Naive thymus-derived CD4-positive, alpha-beta T cell (primary cell): ENCODE data around the gene PEX26. TPM values are rescaled to one million over a fixed set of nuclear protein-coding genes. Genes with fewer than 3 reads are reported as not detected.

Source experiments
- ATAC-seq: fragments of 150-1000 bp; cut with Tn5 transposase; 2 replicates; pipeline ENCODE4 v1.10.0; 2021; ENCODE audit warnings: mild to moderate bottlenecking, moderate library complexity
- CTCF ChIA-PET: fragments of 350-600 bp; sonication (Branson Sonifier 250); formaldehyde crosslinking; loops from one replicate; lab custom pipeline; 2021; ENCODE audit warnings: antibody characterized with exemption; lab: Charles Lee
- POLR2A ChIA-PET: fragments of 350-600 bp; sonication (Branson Sonifier 250); formaldehyde crosslinking; loops from one replicate; lab custom pipeline; 2021; ENCODE audit warnings: antibody characterized with exemption, inconsistent platforms; lab: Charles Lee
- DNase-seq, 9 donors: peaks; one replicate each; pipeline versions ENCODE4 v3.0.0 to v3.0.0-alpha.2; 2020 to 2022; ENCODE audit warnings: mixed read lengths in 1 of 9
- H3K27ac ChIP-seq: one replicate; pipeline ENCODE4 v1.7.0; 2013; ENCODE audit warnings: mild to moderate bottlenecking, low read depth, low read length, moderate library complexity
- H3K27me3 ChIP-seq, 2 donors: one replicate each; pipeline ENCODE4 v1.7.0; 2013; ENCODE audit warnings: low read length in 2 of 2, mild to moderate bottlenecking in 2 of 2, moderate library complexity in 2 of 2; ENCODE audit not compliant: control insufficient read depth in 2 of 2, insufficient read depth in 2 of 2
- H3K36me3 ChIP-seq, 3 experiments: 1 replicate in 2 of 3; 2 replicates in 1 of 3; pipeline ENCODE4 v1.7.0; 2013; ENCODE audit warnings: low read length in 3 of 3, mild to moderate bottlenecking in 3 of 3, moderate library complexity in 1 of 3; ENCODE audit not compliant: insufficient read depth in 3 of 3, control insufficient read depth in 2 of 3
- H3K4me1 ChIP-seq, 2 donors: one replicate each; pipeline ENCODE4 v1.7.0; 2013; ENCODE audit warnings: low read length in 2 of 2, mild to moderate bottlenecking in 2 of 2, moderate library complexity in 1 of 2; ENCODE audit not compliant: control insufficient read depth in 2 of 2, insufficient read depth in 2 of 2
- H3K4me3 ChIP-seq: 2 replicates; pipeline ENCODE4 v1.7.0; 2013; ENCODE audit warnings: mild to moderate bottlenecking, low read length
- H3K9me3 ChIP-seq, 3 experiments: 1 replicate in 2 of 3; 2 replicates in 1 of 3; pipeline ENCODE4 v1.7.0; 2013; ENCODE audit warnings: low read length in 3 of 3; ENCODE audit not compliant: control insufficient read depth in 2 of 3
- H3K27ac Mint-ChIP-seq, 9 donors: one replicate each; pipeline ENCODE4 v1.8.0; 2020 to 2022; ENCODE audit warnings: mixed read lengths in 9 of 9, mild to moderate bottlenecking in 8 of 9, moderate library complexity in 5 of 9, inconsistent platforms in 2 of 9
- H3K27me3 Mint-ChIP-seq, 5 donors: one replicate each; pipeline ENCODE4 v1.8.0; 2021 to 2022; ENCODE audit warnings: mixed read lengths in 5 of 5, mild to moderate bottlenecking in 1 of 5
- H3K36me3 Mint-ChIP-seq, 5 donors: one replicate each; pipeline ENCODE4 v1.8.0; 2020 to 2022; ENCODE audit warnings: mixed read lengths in 5 of 5, mild to moderate bottlenecking in 3 of 5, inconsistent platforms in 1 of 5
- H3K4me1 Mint-ChIP-seq, 7 donors: one replicate each; pipeline ENCODE4 v1.8.0; 2020 to 2022; ENCODE audit warnings: mixed read lengths in 7 of 7, mild to moderate bottlenecking in 3 of 7, inconsistent platforms in 1 of 7
- H3K4me3 Mint-ChIP-seq, 10 donors: one replicate each; pipeline ENCODE4 v1.8.0; 2020 to 2022; ENCODE audit warnings: mild to moderate bottlenecking in 10 of 10, mixed read lengths in 10 of 10, moderate library complexity in 6 of 10, inconsistent platforms in 2 of 10
- H3K9me3 Mint-ChIP-seq, 11 donors: one replicate each; pipeline ENCODE4 v1.8.0; 2020 to 2022; ENCODE audit warnings: mixed read lengths in 11 of 11, mild to moderate bottlenecking in 4 of 11, inconsistent platforms in 1 of 11, moderate library complexity in 1 of 11
- intact Hi-C, 2 donors: fragments of 100-400 bp; cut with micrococcal nuclease; formaldehyde crosslinking; loops; one replicate each; pipeline ENCODE4 v1.15.1; 2023
- polyA plus RNA-seq, 2 donors: library from polyadenylated mRNA; unstranded; fragments of 300-500 nt; fragmentation: Illumina TruSeq; gene quantifications; one replicate each; pipeline ENCODE4 v1.2.3, GENCODE V29; 2021
- total RNA-seq, 6 experiments: library from RNA in 5 of 6; stranded (reverse) in 5 of 6; gene quantifications; 1 replicate in 5 of 6; 2 replicates in 1 of 6; pipeline ENCODE4 v1.2.3 and lab custom pipeline; 2021 to 2026

PEX26 gene
- total and polyA plus RNA-seq, 7 experiments from 2014 or later, result 3.8 to 42.8 (median 30.7) TPM

- Histone ChIP-seq H3K4me3 (no peak overlapping the region), H3K27me3 (peaks cover 0 to 3% of the 10 kb centered on the region in 2 donors), H3K36me3 (no peaks in the 10 kb centered on the region), H3K27ac (no peak overlapping the region), H3K9me3 (peaks cover 0 to 4% (median 0%) of the 10 kb centered on the region in 3 experiments), H3K4me1 (peaks cover 0 to 7% of the 10 kb centered on the region in 2 donors)
- DNase-seq, result no peak
- peaks cover 0 to 22% (median 7%) of the 10 kb centered on the region in 11 donors for H3K9me3 Mint-ChIP-seq
- H3K4me3 Mint-ChIP-seq, result no peak overlapping the region
- intact Hi-C loops, result no loop called here
- H3K4me1 Mint-ChIP-seq, result peaks cover 9 to 14% (median 11%) of the 10 kb centered on the region in 7 donors
- no peak overlapping the region for H3K27ac Mint-ChIP-seq
- CTCF ChIA-PET, result no interaction called here
- H3K36me3 Mint-ChIP-seq, result peaks cover 7 to 35% (median 27%) of the 10 kb centered on the region in 5 donors
- H3K27me3 Mint-ChIP-seq, result peaks cover 21 to 45% (median 39%) of the 10 kb centered on the region in 5 donors
- POLR2A ChIA-PET, result no interaction called here
- ATAC-seq, result no peak
Observed at GRCh38 chr22:18108187-18108586, 30.4 kb downstream of the PEX26 start.

GRCh38 chr22:18109410-18110193, 31.8 kb downstream of the PEX26 start:
- Histone ChIP-seq H3K36me3 (no peaks in the 10 kb centered on the region), H3K27ac (no peak overlapping the region), H3K27me3 (peaks cover 0 to 3% of the 10 kb centered on the region in 2 donors), H3K4me3 (no peak overlapping the region), H3K4me1 (peaks cover 6 to 17% of the 10 kb centered on the region in 2 donors), H3K9me3 (peaks cover 0 to 4% (median 0%) of the 10 kb centered on the region in 3 experiments)
- intact Hi-C loops, result no loop called here
- Mint-ChIP-seq H3K27ac (no peak overlapping the region), H3K27me3 (peaks cover 28 to 55% (median 45%) of the 10 kb centered on the region in 5 donors), H3K9me3 (peaks cover 0 to 22% (median 7%) of the 10 kb centered on the region in 11 donors), H3K4me1 (peaks cover 20 to 25% (median 21%) of the 10 kb centered on the region in 7 donors), H3K36me3 (peaks cover 2 to 23% (median 13%) of the 10 kb centered on the region in 5 donors), H3K4me3 (peak overlapping the region; percentile 30 to 77 (median 65))
- POLR2A ChIA-PET, result no interaction called here
- CTCF ChIA-PET, result no interaction called here
- DNase-seq, result no peak
- ATAC-seq, result no peak

DNA sequence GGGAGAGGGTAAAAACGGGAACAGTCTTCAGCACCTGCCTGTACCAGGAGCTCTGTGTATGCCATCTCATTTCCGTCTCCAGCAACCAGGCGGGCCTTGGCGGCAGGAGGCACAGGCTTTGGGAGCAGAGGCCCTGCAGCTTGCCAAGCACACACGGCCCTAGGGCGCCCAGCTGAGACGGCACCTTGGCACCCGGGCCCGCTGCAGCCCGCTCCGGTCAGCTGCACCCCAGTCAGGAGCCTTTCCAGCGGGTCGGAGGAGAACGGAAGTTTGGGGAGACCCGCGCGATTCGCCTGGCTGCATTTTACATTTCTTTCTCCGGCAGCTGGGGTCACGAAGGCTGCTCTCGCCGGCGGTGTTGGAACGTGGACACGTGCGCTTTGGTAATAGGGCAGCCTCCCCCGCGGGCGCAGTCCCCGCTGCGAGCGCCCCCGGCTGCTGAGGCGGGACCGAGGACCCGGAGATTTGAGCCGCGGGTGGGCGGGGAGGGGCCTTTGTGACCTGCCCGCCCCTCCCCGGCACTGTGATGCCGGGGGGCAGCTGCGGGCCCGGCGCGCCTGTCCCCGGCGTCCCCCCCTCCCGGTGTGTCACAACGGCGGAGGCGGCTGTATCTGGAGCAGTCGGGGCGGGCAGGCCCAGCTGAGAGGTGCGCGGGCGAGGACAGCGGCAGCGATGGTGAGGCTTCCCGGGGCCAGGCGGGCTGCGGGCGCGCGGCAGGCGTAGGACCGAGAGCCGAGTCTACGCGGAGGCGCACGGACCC, 32.6 kb downstream of the PEX26 start, which contains the start of gene TUBA8:
Gene TUBA8 (plus strand): TSS at position 616 of the 760 bp plus-strand sequence. CDS start 57 bp downstream, at position 673.
- Histone ChIP-seq H3K36me3 (no peaks in the 10 kb centered on the region), H3K27ac (no peak within 1 kb of the TSS), H3K9me3 (peaks cover 0 to 4% (median 0%) of the 10 kb centered on the region in 3 experiments), H3K27me3 (peaks cover 0 to 3% of the 10 kb centered on the region in 2 donors), H3K4me3 (no peak within 1 kb of the TSS), H3K4me1 (peaks cover 6 to 17% of the 10 kb centered on the region in 2 donors)
- ChIA-PET CTCF (no interaction called here), POLR2A (no interaction called here)
- ATAC-seq (peak; percentile 43), DNase-seq (peak in 2 of 9 donors; percentile 7 to 59)
- intact Hi-C loops, result no loop called here
- Mint-ChIP-seq H3K36me3 (peaks cover 0 to 16% (median 7%) of the 10 kb centered on the region in 5 donors), H3K27ac (no peak within 1 kb of the TSS), H3K4me1 (peaks cover 20 to 28% (median 22%) of the 10 kb centered on the region in 7 donors), H3K27me3 (peaks cover 28 to 56% (median 45%) of the 10 kb centered on the region in 5 donors), H3K9me3 (peaks cover 0 to 20% (median 7%) of the 10 kb centered on the region in 11 donors), H3K4me3 (peak within 1 kb of the TSS; percentile 30 to 77 (median 65))

DNA sequence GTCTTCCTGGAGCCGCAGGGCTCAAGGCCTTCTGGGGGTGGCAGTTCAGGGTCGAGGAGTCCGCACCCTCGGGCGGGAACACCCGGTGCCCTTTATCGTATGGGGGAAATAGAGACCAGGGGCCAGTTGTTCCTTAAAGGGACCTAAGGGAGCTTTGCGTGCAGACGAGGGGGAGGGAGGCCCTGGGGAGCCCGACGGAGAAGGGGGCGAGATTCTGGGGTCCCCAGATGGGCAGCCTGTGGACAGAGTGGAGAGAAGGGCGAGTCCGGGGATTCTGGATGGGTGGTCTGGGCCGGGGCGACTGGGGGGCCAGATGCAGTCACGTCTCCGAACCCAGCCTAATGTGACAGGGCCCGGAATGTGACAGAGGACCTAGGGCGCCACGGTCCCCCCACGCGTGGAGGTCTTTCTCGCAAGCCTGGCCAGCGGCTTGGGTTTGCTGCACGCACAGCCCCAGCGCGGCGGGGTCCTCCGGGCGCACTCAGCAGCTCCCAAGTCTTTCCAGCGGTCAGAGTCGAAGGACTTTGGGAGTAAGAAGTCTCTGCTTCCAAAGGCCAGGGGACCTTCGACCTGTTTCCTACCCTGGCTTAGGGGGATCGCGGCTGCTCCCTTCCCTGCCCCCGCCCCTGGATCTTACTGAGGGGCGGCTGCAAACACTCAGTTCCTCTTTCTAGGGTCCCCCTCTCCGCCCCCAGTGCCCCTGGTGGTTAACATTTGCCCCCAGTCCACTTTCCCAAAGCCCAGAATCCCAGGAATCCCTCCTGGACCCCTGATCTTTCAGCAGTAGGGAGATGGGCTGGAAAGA, 33.4 kb downstream of the PEX26 start:
- Histone ChIP-seq H3K4me1 (peaks cover 6 to 17% of the 10 kb centered on the region in 2 donors), H3K4me3 (no peak overlapping the region), H3K9me3 (peaks cover 0 to 4% (median 0%) of the 10 kb centered on the region in 3 experiments), H3K36me3 (no peaks in the 10 kb centered on the region), H3K27me3 (peaks cover 0 to 3% of the 10 kb centered on the region in 2 donors), H3K27ac (no peak overlapping the region)
- ChIA-PET POLR2A (no interaction called here), CTCF (no interaction called here)
- DNase-seq, result no peak
- Mint-ChIP-seq H3K4me1 (peaks cover 19 to 28% (median 22%) of the 10 kb centered on the region in 7 donors), H3K27me3 (peaks cover 28 to 50% (median 45%) of the 10 kb centered on the region in 5 donors), H3K36me3 (peaks cover 0 to 10% (median 0%) of the 10 kb centered on the region in 5 donors), H3K4me3 (peak overlapping the region in 7 of 10 donors; percentile 4 to 77 (median 61)), H3K27ac (no peak overlapping the region), H3K9me3 (peaks cover 0 to 12% (median 3%) of the 10 kb centered on the region in 11 donors)
- no peak for ATAC-seq
- intact Hi-C loops, result no loop called here

DNA sequence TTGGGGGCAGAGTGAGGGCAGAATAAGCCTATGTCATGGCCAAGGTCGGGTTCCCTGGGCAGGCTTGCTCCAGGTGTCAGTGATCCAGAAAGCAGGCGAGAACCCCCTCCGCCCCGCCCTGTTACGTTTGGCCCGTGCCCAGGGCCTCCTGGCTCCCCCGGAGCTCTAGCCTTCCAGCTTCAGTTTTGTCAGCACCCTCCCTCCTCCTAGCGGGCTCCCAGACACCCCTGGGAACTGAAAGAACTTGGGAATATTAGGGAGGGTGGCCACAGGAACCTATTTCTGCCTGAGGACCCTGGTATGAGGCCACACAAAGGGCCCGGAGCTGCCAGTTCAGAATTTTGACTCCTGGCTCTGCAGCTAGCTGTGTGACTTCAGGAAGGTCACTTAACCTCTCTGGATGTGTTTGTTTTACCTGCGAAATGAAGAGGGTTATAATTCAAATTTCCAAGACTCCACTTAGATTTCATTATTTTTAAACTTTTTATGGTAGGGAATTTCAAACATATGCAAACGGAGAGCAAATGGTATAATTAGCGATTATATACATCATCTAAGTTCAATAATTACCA, 34.1 kb downstream of the PEX26 start:
- peaks cover 0 to 8% (median 0%) of the 10 kb centered on the region in 5 donors for H3K36me3 Mint-ChIP-seq
- Histone ChIP-seq H3K27ac (no peak overlapping the region), H3K4me1 (peaks cover 6 to 17% of the 10 kb centered on the region in 2 donors), H3K9me3 (no peaks in the 10 kb centered on the region), H3K4me3 (no peak overlapping the region), H3K27me3 (peaks cover 0 to 3% of the 10 kb centered on the region in 2 donors), H3K36me3 (no peaks in the 10 kb centered on the region)
- ChIA-PET POLR2A (no interaction called here), CTCF (no interaction called here)
- intact Hi-C loops, result no loop called here
- no peak overlapping the region for H3K27ac Mint-ChIP-seq
- ATAC-seq, result no peak
- H3K4me3 Mint-ChIP-seq, result peak overlapping the region in 1 of 10 donors; percentile 66
- H3K27me3 Mint-ChIP-seq, result peaks cover 23 to 49% (median 45%) of the 10 kb centered on the region in 5 donors
- H3K4me1 Mint-ChIP-seq, result peaks cover 19 to 28% (median 22%) of the 10 kb centered on the region in 7 donors
- no peak for DNase-seq
- peaks cover 0 to 6% (median 2%) of the 10 kb centered on the region in 11 donors for H3K9me3 Mint-ChIP-seq
